H1 (cell line): Measurements from ENCODE around the gene RAN. TPM values are rescaled to one million over a fixed set of nuclear protein-coding genes. Genes with fewer than 3 reads are reported as not detected.

Experiments used
- HDAC6 ChIP-seq: IDR thresholded peaks from one replicate; pipeline ENCODE4 v1.7.1; 2012; ENCODE audit warnings: low read depth, mild to moderate bottlenecking, inconsistent platforms, low read length, moderate library complexity
- PHF8 ChIP-seq: fragments of 200-600 bp; sonication (generic); conservative IDR thresholded peaks from 2 replicates; pipeline ENCODE4 v1.7.1; 2012; ENCODE audit warnings: low read depth, mild to moderate bottlenecking, inconsistent platforms, low read length, moderate library complexity
- SIN3A ChIP-seq, 2 experiments: IDR thresholded peaks in 1 of 2; conservative IDR thresholded peaks in 1 of 2; 2 replicates each; pipeline ENCODE4 v1.6.1; 2011 to 2012; ENCODE audit warnings: low read length in 2 of 2, improper control_type of control experiment in 1 of 2, low read depth in 1 of 2, mild to moderate bottlenecking in 1 of 2
- SIX5 ChIP-seq: IDR thresholded peaks from 2 replicates; pipeline ENCODE4 v1.6.1; 2011; ENCODE audit warnings: mild to moderate bottlenecking, low read depth, low read length
- TAF1 ChIP-seq: IDR thresholded peaks from 2 replicates; pipeline ENCODE4 v1.6.1; 2011; ENCODE audit warnings: mild to moderate bottlenecking, low read depth, low read length
- polyA plus RNA-seq, 7 experiments: library from polyadenylated mRNA; depleted of rRNA in 3 of 7; stranded (reverse) in 5 of 7; unstranded in 2 of 7; fragments of >200 nt in 5 of 7; fragments of 200-250 nt in 2 of 7; gene quantifications; 1 replicate in 5 of 7; 2 replicates in 1 of 7; 4 replicates in 1 of 7; pipeline versions ENCODE4 v1.2.1 to v1.2.3, GENCODE V29; 2011 to 2013; ENCODE audit warnings: missing spikeins in 2 of 7, mixed read lengths in 2 of 7
- total RNA-seq: library from RNA; stranded (reverse); fragmentation: NEBNext Ultra II Directional; extraction: Animal tissue kit (Norgen Biotek cat#: 25700); gene quantifications from 2 replicates; pipeline ENCODE4 v1.2.1, GENCODE V29; 2021
- TF ChIP-seq, protein P1 (sequence below): IDR thresholded peaks from 2 replicates; pipeline ENCODE4 v1.6.1; 2012; ENCODE audit warnings: low read length, inconsistent platforms

RAN gene
- total and polyA plus RNA-seq, 2 of the 8 experiments (the other 6 are each of a cell fraction or from before 2014, with no cell fraction given), result 2,064 to 2,203 TPM

DNA sequence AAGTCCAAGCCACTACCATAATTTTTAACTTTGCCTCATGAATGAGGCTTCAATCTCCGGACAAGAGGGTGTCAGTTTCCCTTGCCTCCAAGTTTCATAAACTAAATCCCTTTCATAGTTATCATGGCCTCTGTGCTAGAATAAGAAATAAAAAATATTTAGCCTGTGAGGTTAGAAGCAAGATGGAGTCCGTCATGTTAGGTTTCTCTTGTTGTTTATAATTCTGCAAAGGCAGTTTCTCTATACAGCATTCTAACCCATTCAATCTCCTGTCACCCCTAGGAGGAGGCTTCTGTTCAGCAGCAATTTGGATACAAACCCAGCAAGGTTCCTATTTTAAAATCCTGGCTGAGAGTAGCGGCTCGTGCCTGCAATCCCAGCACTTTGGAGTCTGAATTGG, 15.8 kb upstream of the RAN start (continued):
- TF ChIP-seq PHF8, result no peak
- TF ChIP-seq, protein P1, sequence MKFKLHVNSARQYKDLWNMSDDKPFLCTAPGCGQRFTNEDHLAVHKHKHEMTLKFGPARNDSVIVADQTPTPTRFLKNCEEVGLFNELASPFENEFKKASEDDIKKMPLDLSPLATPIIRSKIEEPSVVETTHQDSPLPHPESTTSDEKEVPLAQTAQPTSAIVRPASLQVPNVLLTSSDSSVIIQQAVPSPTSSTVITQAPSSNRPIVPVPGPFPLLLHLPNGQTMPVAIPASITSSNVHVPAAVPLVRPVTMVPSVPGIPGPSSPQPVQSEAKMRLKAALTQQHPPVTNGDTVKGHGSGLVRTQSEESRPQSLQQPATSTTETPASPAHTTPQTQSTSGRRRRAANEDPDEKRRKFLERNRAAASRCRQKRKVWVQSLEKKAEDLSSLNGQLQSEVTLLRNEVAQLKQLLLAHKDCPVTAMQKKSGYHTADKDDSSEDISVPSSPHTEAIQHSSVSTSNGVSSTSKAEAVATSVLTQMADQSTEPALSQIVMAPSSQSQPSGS, result no peak
- TF ChIP-seq TAF1, result no peak
- no peak for TF ChIP-seq SIX5
- no peak for TF ChIP-seq HDAC6
- TF ChIP-seq SIN3A (conservative IDR thresholded peaks at IDR 0.05 in 1 of 2, IDR thresholded peaks at IDR 0.05 in 1 of 2; ENCODE audit: low read depth in 1 of 2, low read length in 2 of 2), result no peak
- TF ChIP-seq, all 59 proteins: peak for 0
